Astrocyte (in vitro differentiated cells and primary cell): Measurements from ENCODE around the gene ANKRD36.
"Not testable (repeated sequence)": the region's sequence is repeated elsewhere in the genome, so short reads cannot be mapped to it uniquely, and the experiment has no call there.

ENCODE experiments used
- EZH2 ChIP-seq: IDR thresholded peaks from 2 replicates; pipeline ENCODE4 v1.6.1; 2012; ENCODE audit warnings: mild to moderate bottlenecking, low read length, inconsistent platforms; ENCODE audit not compliant: insufficient read depth
- TF ChIP-seq, protein P1 (sequence below): IDR thresholded peaks from 2 replicates; pipeline ENCODE4 v1.5.1; 2011; ENCODE audit warnings: low read depth, mild to moderate bottlenecking, inconsistent platforms, low read length, moderate library complexity; ENCODE audit not compliant: insufficient read depth

DNA sequence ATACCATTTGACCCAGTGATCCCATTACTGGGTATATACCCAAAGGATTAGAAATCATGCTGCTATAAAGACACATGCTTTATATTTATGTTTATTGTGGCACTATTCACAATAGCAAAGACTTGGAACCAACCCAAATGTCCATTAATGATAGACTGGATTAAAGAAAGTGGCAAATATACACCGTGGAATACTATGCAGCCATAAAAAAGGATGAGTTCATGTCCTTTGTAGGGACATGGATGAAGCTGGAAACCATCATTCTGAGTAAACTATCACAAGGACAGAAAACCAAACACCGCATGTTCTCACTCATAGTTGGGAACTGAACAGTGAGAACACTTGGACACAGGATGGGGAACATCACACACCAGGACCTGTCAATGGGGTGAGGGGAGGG is 6.1 kb upstream of the ANKRD36 start:
- TF ChIP-seq, protein P1, sequence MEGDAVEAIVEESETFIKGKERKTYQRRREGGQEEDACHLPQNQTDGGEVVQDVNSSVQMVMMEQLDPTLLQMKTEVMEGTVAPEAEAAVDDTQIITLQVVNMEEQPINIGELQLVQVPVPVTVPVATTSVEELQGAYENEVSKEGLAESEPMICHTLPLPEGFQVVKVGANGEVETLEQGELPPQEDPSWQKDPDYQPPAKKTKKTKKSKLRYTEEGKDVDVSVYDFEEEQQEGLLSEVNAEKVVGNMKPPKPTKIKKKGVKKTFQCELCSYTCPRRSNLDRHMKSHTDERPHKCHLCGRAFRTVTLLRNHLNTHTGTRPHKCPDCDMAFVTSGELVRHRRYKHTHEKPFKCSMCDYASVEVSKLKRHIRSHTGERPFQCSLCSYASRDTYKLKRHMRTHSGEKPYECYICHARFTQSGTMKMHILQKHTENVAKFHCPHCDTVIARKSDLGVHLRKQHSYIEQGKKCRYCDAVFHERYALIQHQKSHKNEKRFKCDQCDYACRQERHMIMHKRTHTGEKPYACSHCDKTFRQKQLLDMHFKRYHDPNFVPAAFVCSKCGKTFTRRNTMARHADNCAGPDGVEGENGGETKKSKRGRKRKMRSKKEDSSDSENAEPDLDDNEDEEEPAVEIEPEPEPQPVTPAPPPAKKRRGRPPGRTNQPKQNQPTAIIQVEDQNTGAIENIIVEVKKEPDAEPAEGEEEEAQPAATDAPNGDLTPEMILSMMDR, result not testable (repeated sequence)
- TF ChIP-seq EZH2, result not testable (repeated sequence)
